ENCODE measurements around the gene PTPRD.

PTPRD gene

DNA sequence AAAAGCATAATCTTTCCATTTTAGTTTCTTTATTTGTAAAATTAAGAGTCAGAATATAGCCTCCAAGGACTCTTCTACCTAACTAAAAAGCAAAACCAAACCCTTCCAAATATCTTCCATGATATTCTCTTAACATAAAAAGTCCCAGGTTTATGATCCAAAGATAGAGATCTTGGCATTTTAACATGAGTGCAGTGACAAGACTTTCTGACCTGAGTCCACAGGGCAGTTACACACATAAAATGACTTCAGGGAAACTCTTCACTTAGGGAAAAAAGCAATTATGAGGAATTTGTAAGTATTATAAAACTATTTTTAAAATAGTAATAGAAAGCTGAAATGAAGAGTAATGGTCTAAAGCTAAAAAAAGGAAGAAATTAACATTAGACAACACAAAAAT is 2040.6 kb downstream of the PTPRD start:
- no peak overlapping the region for H3K4me3 ChIP-seq (ENCODE audit: low read depth, low read length)
- no peak for DNase-seq (ENCODE audit: low read depth)
- TF ChIP-seq, protein P1, sequence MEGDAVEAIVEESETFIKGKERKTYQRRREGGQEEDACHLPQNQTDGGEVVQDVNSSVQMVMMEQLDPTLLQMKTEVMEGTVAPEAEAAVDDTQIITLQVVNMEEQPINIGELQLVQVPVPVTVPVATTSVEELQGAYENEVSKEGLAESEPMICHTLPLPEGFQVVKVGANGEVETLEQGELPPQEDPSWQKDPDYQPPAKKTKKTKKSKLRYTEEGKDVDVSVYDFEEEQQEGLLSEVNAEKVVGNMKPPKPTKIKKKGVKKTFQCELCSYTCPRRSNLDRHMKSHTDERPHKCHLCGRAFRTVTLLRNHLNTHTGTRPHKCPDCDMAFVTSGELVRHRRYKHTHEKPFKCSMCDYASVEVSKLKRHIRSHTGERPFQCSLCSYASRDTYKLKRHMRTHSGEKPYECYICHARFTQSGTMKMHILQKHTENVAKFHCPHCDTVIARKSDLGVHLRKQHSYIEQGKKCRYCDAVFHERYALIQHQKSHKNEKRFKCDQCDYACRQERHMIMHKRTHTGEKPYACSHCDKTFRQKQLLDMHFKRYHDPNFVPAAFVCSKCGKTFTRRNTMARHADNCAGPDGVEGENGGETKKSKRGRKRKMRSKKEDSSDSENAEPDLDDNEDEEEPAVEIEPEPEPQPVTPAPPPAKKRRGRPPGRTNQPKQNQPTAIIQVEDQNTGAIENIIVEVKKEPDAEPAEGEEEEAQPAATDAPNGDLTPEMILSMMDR (IDR thresholded peaks at IDR 0.05; ENCODE audit: insufficient read depth, low read depth, low read length, missing control alignments), result no peak

DNA sequence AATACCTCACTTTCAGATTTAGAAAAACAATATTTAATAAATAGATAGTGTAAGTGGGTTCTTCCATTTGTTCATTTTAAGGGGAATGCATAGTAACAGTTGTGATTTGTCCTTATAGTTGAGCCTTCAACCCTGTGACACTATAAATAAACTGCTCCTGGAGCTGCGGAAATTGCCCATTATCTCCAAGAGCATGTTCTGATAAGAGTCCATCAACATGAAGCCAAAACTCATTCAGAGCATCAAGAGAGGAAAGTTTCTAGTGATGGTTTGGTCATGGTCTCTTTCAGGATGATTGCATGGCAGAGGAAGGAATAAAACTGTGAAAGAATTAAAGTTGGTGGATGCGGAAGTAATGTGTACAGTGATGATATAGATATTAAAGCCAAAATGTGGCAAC is 2041.2 kb downstream of the PTPRD start:
- no peak for DNase-seq (ENCODE audit: low read depth)
- TF ChIP-seq, protein P1 (IDR thresholded peaks at IDR 0.05; ENCODE audit: insufficient read depth, low read depth, low read length, missing control alignments), result no peak
- H3K4me3 ChIP-seq (ENCODE audit: low read depth, low read length), result no peak overlapping the region

DNA sequence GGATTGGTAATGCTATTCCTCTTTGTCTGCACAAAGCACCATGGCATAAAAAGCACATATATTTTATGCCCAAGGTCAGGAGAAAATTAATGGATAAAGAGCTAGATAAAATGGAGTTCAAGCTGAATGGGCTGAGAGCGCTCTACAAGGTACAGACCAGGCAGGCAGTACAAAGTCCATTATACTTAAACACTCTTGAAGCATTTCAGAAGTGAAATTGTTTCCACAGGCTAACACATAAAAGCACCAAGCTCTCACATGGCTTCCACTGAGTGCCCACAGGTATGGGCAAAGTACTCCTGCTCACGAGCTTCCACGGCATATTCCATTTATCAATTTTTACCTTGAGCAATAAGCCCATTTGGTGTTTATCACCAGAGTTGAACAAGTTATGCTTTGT is 2042.0 kb downstream of the PTPRD start:
- DNase-seq (ENCODE audit: low read depth), result no peak
- TF ChIP-seq, protein P1 (IDR thresholded peaks at IDR 0.05; ENCODE audit: insufficient read depth, low read depth, low read length, missing control alignments), result no peak
- no peak overlapping the region for H3K4me3 ChIP-seq (ENCODE audit: low read depth, low read length)

DNA sequence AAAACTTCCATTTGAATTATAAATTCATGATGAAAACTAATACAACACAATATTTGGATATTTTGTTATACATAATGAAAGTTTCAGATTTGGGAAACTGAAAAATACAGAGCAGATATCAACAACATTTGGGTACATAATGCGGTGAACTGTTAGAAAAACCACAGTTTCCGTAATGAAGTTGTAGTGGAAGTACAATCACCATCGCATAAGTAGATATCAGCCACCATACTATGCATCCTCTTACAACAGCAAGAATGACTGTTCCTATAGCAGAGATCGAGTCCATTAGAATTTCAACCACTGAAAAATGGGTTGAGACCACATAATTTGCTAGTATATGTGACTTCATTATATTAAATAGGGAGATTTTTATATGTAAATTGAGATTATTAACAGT is 2043.0 kb downstream of the PTPRD start:
- TF ChIP-seq, protein P1 (IDR thresholded peaks at IDR 0.05; ENCODE audit: insufficient read depth, low read depth, low read length, missing control alignments), result no peak
- no peak for DNase-seq (ENCODE audit: low read depth)
- H3K4me3 ChIP-seq (ENCODE audit: low read depth, low read length), result no peak overlapping the region

DNA sequence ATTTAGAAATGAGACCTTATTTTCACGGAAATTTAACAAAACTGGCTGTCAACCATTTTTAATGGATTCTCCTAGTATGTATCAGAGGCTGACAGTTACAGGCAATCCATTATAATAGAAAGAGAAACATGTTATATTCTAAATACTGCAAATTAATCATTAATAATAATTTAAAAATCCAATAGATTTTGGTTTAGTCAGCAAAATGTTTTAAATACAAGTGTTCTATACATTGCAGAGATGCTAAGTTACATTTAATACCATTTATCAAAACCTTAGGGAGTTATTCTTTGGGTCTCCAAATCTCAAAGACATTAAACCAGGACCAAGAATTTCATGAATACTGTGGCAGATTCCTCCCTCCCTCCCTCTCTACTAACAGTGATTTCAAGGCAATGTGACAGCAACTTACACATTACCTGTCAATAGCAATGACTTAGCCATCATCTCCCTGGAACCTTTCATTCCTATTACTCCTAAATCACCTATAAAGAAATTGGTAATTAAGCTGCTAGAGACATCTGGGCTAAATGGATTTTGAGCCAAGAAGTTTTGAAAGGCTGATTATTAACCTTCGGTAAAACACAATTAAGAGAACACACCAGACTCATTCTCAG is 2044.7 kb downstream of the PTPRD start:
- TF ChIP-seq, protein P1 (IDR thresholded peaks at IDR 0.05; ENCODE audit: insufficient read depth, low read depth, low read length, missing control alignments), result no peak
- no peak for DNase-seq (ENCODE audit: low read depth)
- H3K4me3 ChIP-seq (ENCODE audit: low read depth, low read length), result no peak overlapping the region

DNA sequence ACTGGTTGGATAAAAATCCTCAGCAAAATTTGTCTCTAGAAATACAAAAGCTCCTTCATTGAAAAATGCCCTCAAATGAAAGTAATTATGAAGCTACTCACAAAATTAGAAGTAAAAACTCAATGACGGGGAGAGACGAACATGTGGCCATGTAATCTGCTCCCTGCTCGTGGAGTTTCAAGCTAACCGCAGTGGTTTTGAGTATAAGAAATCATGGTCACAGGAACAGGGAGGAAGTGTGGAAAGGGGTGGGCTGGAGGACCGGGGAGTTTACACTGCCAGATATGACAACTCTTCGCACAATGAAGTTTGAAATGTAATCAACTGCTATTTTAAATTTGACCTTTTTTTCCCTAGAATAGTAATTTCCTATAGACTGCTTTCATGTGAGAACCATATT is 2047.8 kb downstream of the PTPRD start:
- TF ChIP-seq, protein P1 (IDR thresholded peaks at IDR 0.05; ENCODE audit: insufficient read depth, low read depth, low read length, missing control alignments), result no peak
- no peak overlapping the region for H3K4me3 ChIP-seq (ENCODE audit: low read depth, low read length)
- no peak for DNase-seq (ENCODE audit: low read depth)
